Measurements from ENCODE around the gene ABHD16A. TPM values are rescaled to one million over a fixed set of nuclear protein-coding genes. Genes with fewer than 3 reads are reported as not detected.

The ABHD16A gene
- total and polyA plus RNA-seq, 2 of the 13 experiments (the other 11 are each of a cell fraction or from before 2014, with no cell fraction given) = 43.5 to 45.4 TPM

GRCh38 chr6:31660381-31661261 lies 42.5 kb downstream of the ABHD16A start, which contains the start of gene C6orf47 (continued):
- TF ChIP-seq GATAD1 (CRISPR knock-in tag; IDR thresholded peaks at IDR 0.05) (0 out of 2 replicates have a peak, but pooled peaks have one; percentile 44), ZNF879 (CRISPR knock-in tag; IDR thresholded peaks at IDR 0.05) (no peak), ZNF792 (CRISPR knock-in tag; IDR thresholded peaks at IDR 0.05) (peak; percentile 75), ARHGAP35 (CRISPR knock-in tag; IDR thresholded peaks at IDR 0.05; ENCODE audit: borderline replicate concordance) (peak; percentile 87; the same call in 1 of the 2 replicates), MED1 (CRISPR knock-in tag; IDR thresholded peaks at IDR 0.05) (peak; percentile 86), ELF3 (CRISPR knock-in tag; IDR thresholded peaks at IDR 0.05) (peak; percentile 86), ZNF746 (CRISPR knock-in tag; IDR thresholded peaks at IDR 0.05) (no peak; the same call in none of the 2 replicates), ADNP (CRISPR knock-in tag; IDR thresholded peaks at IDR 0.05) (no peak; the same call in 1 of the 2 replicates), ZNF768 (CRISPR knock-in tag; IDR thresholded peaks at IDR 0.05) (peak; percentile 86; the same call in 1 of the 2 replicates), ZNF574 (CRISPR knock-in tag; IDR thresholded peaks at IDR 0.05) (peak; percentile 88), ZNF124 (CRISPR knock-in tag; IDR thresholded peaks at IDR 0.05) (peak; percentile 90), BATF2 (CRISPR knock-in tag; IDR thresholded peaks at IDR 0.05) (no peak), NFE2L1 (CRISPR knock-in tag; IDR thresholded peaks at IDR 0.05; ENCODE audit: borderline replicate concordance) (peak; percentile 74; the same call in 1 of the 2 replicates), MAFK (conservative IDR thresholded peaks at IDR 0.05 in 1 of 2, IDR thresholded peaks at IDR 0.05 in 1 of 2; ENCODE audit: low read length in 2 of 2) (no peak), ZNF615 (CRISPR knock-in tag; IDR thresholded peaks at IDR 0.05; ENCODE audit: borderline replicate concordance) (peak; percentile 87; the same call in 1 of the 2 replicates), HDAC2 (CRISPR knock-in tag; IDR thresholded peaks at IDR 0.05) (peak; percentile 57), ZFP37 (CRISPR knock-in tag; IDR thresholded peaks at IDR 0.05; ENCODE audit: borderline replicate concordance) (no peak), ZBTB26 (CRISPR knock-in tag; IDR thresholded peaks at IDR 0.05; ENCODE audit: borderline replicate concordance) (peak; percentile 61; the same call in 1 of the 2 replicates), ZNF770 (CRISPR knock-in tag; IDR thresholded peaks at IDR 0.05) (peak; percentile 51; the same call in 1 of the 2 replicates), THYN1 (CRISPR knock-in tag; IDR thresholded peaks at IDR 0.05; ENCODE audit: borderline replicate concordance, low read depth) (no peak), ZNF362 (CRISPR knock-in tag; IDR thresholded peaks at IDR 0.05; ENCODE audit: borderline replicate concordance) (no peak)
